ENCODE measurements around the gene ST8SIA1. TPM values are rescaled to one million over a fixed set of nuclear protein-coding genes. Genes with fewer than 3 reads are reported as not detected.

ST8SIA1 gene
- polyA plus RNA-seq, 1 of the 3 experiments (the other 2 are of a cell fraction), result 0.12 TPM

DNA sequence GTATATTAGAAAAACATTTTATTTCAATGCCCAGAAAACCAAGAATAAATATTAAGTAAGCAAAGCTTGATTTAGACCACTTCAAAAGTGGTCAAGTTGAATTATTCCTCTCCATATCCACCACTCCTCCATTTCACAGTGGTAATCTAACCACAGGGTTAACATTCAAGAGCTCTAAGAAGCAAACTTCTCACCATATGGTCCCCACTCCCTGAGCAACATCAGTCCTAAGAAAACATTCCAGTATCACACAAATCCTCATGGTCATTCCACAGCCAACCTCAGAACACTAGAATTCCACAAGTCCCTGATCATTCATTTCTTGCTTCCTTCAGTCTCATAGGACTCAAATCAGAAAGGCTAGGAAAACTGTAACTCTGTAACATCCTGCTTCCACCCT, 47.9 kb downstream of the ST8SIA1 start (continued):
- TF ChIP-seq EZH2phosphoT487 (IDR thresholded peaks at IDR 0.05; ENCODE audit: borderline replicate concordance, low read depth) (no peak), RAD21 (IDR thresholded peaks at IDR 0.05; ENCODE audit: low read length) (no peak)

DNA sequence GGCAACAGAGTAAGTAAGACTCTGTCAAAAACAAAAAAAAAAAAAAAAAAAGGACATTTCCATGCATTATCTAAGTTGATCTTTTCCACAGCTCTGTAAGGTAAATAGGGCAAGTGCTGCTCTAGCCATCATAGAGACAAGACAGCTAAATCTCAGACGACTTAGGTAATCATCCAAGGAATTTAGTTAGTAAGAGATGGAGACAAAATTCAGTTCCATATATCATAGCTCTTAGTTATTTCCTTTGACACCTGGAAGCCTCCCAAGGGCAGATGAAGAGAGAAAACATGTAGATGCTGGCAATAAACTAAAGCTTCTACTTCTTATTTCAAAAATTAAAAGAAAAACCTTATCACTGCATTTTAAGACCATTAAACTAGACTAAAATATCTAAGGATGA, 48.7 kb downstream of the ST8SIA1 start:
- H3F3A ChIP-seq (replicated peaks; ENCODE audit: insufficient read depth), result peaks cover 7% of the 10 kb centered on the region
- ChIA-PET POLR2A (interaction anchor here (0.7 kb wide), 1 partner anchor 23 kb away, joined by 4 read pairs; no protein-coding TSS in a partner anchor), CTCF (interaction anchor here (0.6 kb wide), 1 partner anchor 24 kb away, joined by 3 read pairs; no protein-coding TSS in a partner anchor)
- H3K27me3 ChIP-seq (ENCODE audit: insufficient read depth), result peaks cover 8% of the 10 kb centered on the region; the same call in 1 of the 2 replicates
- no peak overlapping the region for H2AFZ ChIP-seq (ENCODE audit: low read depth)
- 4% methylated on average over 1 of the region's 1 CpG for WGBS (ENCODE audit: low lambda C conversion rate)
- H3K9ac ChIP-seq, result no peak overlapping the region
- no peaks in the 10 kb centered on the region for H3K9me3 ChIP-seq
- no peaks in the 10 kb centered on the region for H3K36me3 ChIP-seq (replicated peaks in 1 of 2; ENCODE audit: control insufficient read depth in 1 of 2, insufficient read depth in 2 of 2, low read length in 1 of 2)
- no peak overlapping the region for H3K4me2 ChIP-seq
- no peaks in the 10 kb centered on the region for H3K79me2 ChIP-seq (ENCODE audit: insufficient read depth)
- no peak overlapping the region for H3K4me3 ChIP-seq (ENCODE audit: low read depth in 2 of 2, low read length in 1 of 2)
- H4K20me1 ChIP-seq (ENCODE audit: insufficient read depth), result no peaks in the 10 kb centered on the region
- peak overlapping the region; percentile 19 to 80; a peak in 3 of 4 replicates for H3K27ac ChIP-seq (ENCODE audit: low read depth in 2 of 2, low read length in 1 of 2)
- H3K9me2 ChIP-seq, result no peaks in the 10 kb centered on the region
- no peak for DNase-seq
- peaks cover 0 to 6% of the 10 kb centered on the region in 2 experiments; a peak in 2 of 4 replicates for H3K4me1 ChIP-seq (ENCODE audit: control insufficient read depth in 1 of 2, insufficient read depth in 2 of 2, low read depth in 1 of 2, low read length in 1 of 2)
- no peak for TF ChIP-seq NRF1 (IDR thresholded peaks at IDR 0.05; ENCODE audit: low read depth, low read length)
- TF ChIP-seq, protein P1, sequence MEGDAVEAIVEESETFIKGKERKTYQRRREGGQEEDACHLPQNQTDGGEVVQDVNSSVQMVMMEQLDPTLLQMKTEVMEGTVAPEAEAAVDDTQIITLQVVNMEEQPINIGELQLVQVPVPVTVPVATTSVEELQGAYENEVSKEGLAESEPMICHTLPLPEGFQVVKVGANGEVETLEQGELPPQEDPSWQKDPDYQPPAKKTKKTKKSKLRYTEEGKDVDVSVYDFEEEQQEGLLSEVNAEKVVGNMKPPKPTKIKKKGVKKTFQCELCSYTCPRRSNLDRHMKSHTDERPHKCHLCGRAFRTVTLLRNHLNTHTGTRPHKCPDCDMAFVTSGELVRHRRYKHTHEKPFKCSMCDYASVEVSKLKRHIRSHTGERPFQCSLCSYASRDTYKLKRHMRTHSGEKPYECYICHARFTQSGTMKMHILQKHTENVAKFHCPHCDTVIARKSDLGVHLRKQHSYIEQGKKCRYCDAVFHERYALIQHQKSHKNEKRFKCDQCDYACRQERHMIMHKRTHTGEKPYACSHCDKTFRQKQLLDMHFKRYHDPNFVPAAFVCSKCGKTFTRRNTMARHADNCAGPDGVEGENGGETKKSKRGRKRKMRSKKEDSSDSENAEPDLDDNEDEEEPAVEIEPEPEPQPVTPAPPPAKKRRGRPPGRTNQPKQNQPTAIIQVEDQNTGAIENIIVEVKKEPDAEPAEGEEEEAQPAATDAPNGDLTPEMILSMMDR (IDR thresholded peaks at IDR 0.05), result no peak
- TF ChIP-seq MXI1 (IDR thresholded peaks at IDR 0.05; ENCODE audit: low read depth, low read length), result no peak
- TF ChIP-seq FOXJ3 (CRISPR knock-in tag; IDR thresholded peaks at IDR 0.05), result no peak
- no peak for TF ChIP-seq TAF1 (IDR thresholded peaks at IDR 0.05; ENCODE audit: borderline replicate concordance, low read depth, low read length)
- no peak for TF ChIP-seq YY1 (IDR thresholded peaks at IDR 0.05; ENCODE audit: low read depth)
- no peak for TF ChIP-seq EZH2phosphoT487 (IDR thresholded peaks at IDR 0.05; ENCODE audit: borderline replicate concordance, low read depth)
- TF ChIP-seq EP300 (IDR thresholded peaks at IDR 0.05; ENCODE audit: borderline replicate concordance in 1 of 2, low read depth in 1 of 2, low read length in 1 of 2), result peak in 1 of 2 experiments; percentile 33; a peak in 1 of 4 replicates
- no peak for TF ChIP-seq GATA2 (CRISPR knock-in tag; IDR thresholded peaks at IDR 0.05)
- peak; percentile 49 for TF ChIP-seq TCF12 (IDR thresholded peaks at IDR 0.05)
- TF ChIP-seq, protein P2, sequence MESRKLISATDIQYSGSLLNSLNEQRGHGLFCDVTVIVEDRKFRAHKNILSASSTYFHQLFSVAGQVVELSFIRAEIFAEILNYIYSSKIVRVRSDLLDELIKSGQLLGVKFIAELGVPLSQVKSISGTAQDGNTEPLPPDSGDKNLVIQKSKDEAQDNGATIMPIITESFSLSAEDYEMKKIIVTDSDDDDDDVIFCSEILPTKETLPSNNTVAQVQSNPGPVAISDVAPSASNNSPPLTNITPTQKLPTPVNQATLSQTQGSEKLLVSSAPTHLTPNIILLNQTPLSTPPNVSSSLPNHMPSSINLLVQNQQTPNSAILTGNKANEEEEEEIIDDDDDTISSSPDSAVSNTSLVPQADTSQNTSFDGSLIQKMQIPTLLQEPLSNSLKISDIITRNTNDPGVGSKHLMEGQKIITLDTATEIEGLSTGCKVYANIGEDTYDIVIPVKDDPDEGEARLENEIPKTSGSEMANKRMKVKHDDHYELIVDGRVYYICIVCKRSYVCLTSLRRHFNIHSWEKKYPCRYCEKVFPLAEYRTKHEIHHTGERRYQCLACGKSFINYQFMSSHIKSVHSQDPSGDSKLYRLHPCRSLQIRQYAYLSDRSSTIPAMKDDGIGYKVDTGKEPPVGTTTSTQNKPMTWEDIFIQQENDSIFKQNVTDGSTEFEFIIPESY (IDR thresholded peaks at IDR 0.05; ENCODE audit: borderline replicate concordance, low read depth), result no peak
- TF ChIP-seq, protein P3, sequence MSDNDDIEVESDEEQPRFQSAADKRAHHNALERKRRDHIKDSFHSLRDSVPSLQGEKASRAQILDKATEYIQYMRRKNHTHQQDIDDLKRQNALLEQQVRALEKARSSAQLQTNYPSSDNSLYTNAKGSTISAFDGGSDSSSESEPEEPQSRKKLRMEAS (IDR thresholded peaks at IDR 0.05; ENCODE audit: low read depth), result no peak
- TF ChIP-seq RAD21 (IDR thresholded peaks at IDR 0.05; ENCODE audit: low read length), result no peak
- TF ChIP-seq, protein P4, sequence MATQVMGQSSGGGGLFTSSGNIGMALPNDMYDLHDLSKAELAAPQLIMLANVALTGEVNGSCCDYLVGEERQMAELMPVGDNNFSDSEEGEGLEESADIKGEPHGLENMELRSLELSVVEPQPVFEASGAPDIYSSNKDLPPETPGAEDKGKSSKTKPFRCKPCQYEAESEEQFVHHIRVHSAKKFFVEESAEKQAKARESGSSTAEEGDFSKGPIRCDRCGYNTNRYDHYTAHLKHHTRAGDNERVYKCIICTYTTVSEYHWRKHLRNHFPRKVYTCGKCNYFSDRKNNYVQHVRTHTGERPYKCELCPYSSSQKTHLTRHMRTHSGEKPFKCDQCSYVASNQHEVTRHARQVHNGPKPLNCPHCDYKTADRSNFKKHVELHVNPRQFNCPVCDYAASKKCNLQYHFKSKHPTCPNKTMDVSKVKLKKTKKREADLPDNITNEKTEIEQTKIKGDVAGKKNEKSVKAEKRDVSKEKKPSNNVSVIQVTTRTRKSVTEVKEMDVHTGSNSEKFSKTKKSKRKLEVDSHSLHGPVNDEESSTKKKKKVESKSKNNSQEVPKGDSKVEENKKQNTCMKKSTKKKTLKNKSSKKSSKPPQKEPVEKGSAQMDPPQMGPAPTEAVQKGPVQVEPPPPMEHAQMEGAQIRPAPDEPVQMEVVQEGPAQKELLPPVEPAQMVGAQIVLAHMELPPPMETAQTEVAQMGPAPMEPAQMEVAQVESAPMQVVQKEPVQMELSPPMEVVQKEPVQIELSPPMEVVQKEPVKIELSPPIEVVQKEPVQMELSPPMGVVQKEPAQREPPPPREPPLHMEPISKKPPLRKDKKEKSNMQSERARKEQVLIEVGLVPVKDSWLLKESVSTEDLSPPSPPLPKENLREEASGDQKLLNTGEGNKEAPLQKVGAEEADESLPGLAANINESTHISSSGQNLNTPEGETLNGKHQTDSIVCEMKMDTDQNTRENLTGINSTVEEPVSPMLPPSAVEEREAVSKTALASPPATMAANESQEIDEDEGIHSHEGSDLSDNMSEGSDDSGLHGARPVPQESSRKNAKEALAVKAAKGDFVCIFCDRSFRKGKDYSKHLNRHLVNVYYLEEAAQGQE (IDR thresholded peaks at IDR 0.05; ENCODE audit: low read depth, low read length), result no peak
- TF ChIP-seq SMC3 (IDR thresholded peaks at IDR 0.05; ENCODE audit: low read depth, low read length), result no peak
- TF ChIP-seq CHD2 (IDR thresholded peaks at IDR 0.05; ENCODE audit: low read length, partially characterized antibody), result no peak
- no peak for TF ChIP-seq FOSL2 (IDR thresholded peaks at IDR 0.05; ENCODE audit: borderline replicate concordance, low read depth)
- TF ChIP-seq JUND (IDR thresholded peaks at IDR 0.05), result no peak
- no peak for TF ChIP-seq RXRA (IDR thresholded peaks at IDR 0.05; ENCODE audit: borderline replicate concordance, low read depth)
- TF ChIP-seq, protein P5, sequence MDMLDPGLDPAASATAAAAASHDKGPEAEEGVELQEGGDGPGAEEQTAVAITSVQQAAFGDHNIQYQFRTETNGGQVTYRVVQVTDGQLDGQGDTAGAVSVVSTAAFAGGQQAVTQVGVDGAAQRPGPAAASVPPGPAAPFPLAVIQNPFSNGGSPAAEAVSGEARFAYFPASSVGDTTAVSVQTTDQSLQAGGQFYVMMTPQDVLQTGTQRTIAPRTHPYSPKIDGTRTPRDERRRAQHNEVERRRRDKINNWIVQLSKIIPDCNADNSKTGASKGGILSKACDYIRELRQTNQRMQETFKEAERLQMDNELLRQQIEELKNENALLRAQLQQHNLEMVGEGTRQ (IDR thresholded peaks at IDR 0.05; ENCODE audit: borderline replicate concordance, low read depth, low read length), result no peak
- peak; percentile 20; the same call in 1 of the 2 replicates for TF ChIP-seq NFIC (IDR thresholded peaks at IDR 0.05; ENCODE audit: borderline replicate concordance)
- no peak for TF ChIP-seq FOXM1 (IDR thresholded peaks at IDR 0.05; ENCODE audit: low read depth)
- no peak for TF ChIP-seq MEF2A (IDR thresholded peaks at IDR 0.05; ENCODE audit: borderline replicate concordance, low read depth)
